Neural cell (in vitro differentiated cells): ENCODE results near the gene PYHIN1. TPM values are rescaled to one million over a fixed set of nuclear protein-coding genes. Genes with fewer than 3 reads are reported as not detected.

ENCODE experiments used
- H2AFZ ChIP-seq: fragments of 200-600, 300-800 bp; sonication (generic), shearing (Covaris generic); 2 replicates; pipeline ENCODE4 v1.6.0; 2014; ENCODE audit warnings: low read depth, mild to moderate bottlenecking, antibody characterized with exemption, low read length, moderate library complexity
- H3F3A ChIP-seq: fragments of 200-600 bp; shearing (Covaris generic); 2 replicates; pipeline ENCODE4 v1.6.1; 2016; ENCODE audit warnings: mild to moderate bottlenecking, moderate library complexity, mixed read lengths, antibody characterized with exemption, low read length; ENCODE audit not compliant: insufficient read depth, poor library complexity, severe bottlenecking
- H3K27ac ChIP-seq: fragments of 200-600, 300-800 bp; sonication (generic), shearing (Covaris generic); 2 replicates; pipeline ENCODE4 v1.5.1; 2014; ENCODE audit warnings: mild to moderate bottlenecking, low read length, moderate library complexity
- H3K27me3 ChIP-seq: fragments of 300-800, 200-600 bp; sonication (generic), shearing (Covaris generic); 2 replicates; pipeline ENCODE4 v1.6.0; 2014; ENCODE audit warnings: mild to moderate bottlenecking, low read depth, low read length, moderate library complexity; ENCODE audit not compliant: insufficient read depth
- H3K36me3 ChIP-seq: fragments of 300-800, 200-600 bp; sonication (generic), shearing (Covaris generic); 2 replicates; pipeline ENCODE4 v1.5.1; 2014; ENCODE audit warnings: mild to moderate bottlenecking, antibody characterized with exemption, low read length, moderate library complexity; ENCODE audit not compliant: insufficient read depth
- H3K4me2 ChIP-seq: fragments of 300-800, 200-600 bp; sonication (generic), shearing (Covaris generic); 2 replicates; pipeline ENCODE4 v1.6.0; 2014; ENCODE audit warnings: mild to moderate bottlenecking, low read length
- H3K4me3 ChIP-seq: fragments of 300-800, 200-600 bp; sonication (generic), shearing (Covaris generic); 2 replicates; pipeline ENCODE4 v1.5.1; 2014; ENCODE audit warnings: mild to moderate bottlenecking, low read length, moderate library complexity
- H3K79me2 ChIP-seq: fragments of 200-600 bp; shearing (Covaris generic); replicated peaks from 2 replicates; pipeline ENCODE4 v1.6.0; 2014; ENCODE audit warnings: mild to moderate bottlenecking, low read length, moderate library complexity; ENCODE audit not compliant: insufficient read depth
- H3K9ac ChIP-seq: fragments of 300-800, 200-600 bp; sonication (generic), shearing (Covaris generic); 2 replicates; pipeline ENCODE4 v1.6.1; 2016; ENCODE audit warnings: mild to moderate bottlenecking, low read length, mixed read lengths
- H3K9me2 ChIP-seq: fragments of 200-600 bp; shearing (Covaris generic); 2 replicates; pipeline ENCODE4 v1.6.1; 2016; ENCODE audit warnings: mild to moderate bottlenecking, low read length, mixed read lengths; ENCODE audit not compliant: insufficient read depth
- H3K9me3 ChIP-seq: fragments of 200-600, 300-800 bp; sonication (generic), shearing (Covaris generic); 2 replicates; pipeline ENCODE4 v1.6.1; 2016; ENCODE audit warnings: mild to moderate bottlenecking, mixed run types, low read length, moderate library complexity, mixed read lengths
- H4K20me1 ChIP-seq: fragments of 200-600 bp; shearing (Covaris generic); 2 replicates; pipeline ENCODE4 v1.6.1; 2016; ENCODE audit warnings: mild to moderate bottlenecking, mixed run types; ENCODE audit not compliant: insufficient read depth
- CTCF ChIP-seq: fragments of 450-650 bp; IDR thresholded peaks from 2 replicates; pipeline ENCODE4 v1.5.1; 2014; ENCODE audit warnings: antibody characterized with exemption, mild to moderate bottlenecking, moderate library complexity; ENCODE audit not compliant: poor library complexity, severe bottlenecking
- EP300 ChIP-seq: fragments of 450-650 bp; conservative IDR thresholded peaks from 2 replicates; pipeline ENCODE4 v1.6.1; 2014; ENCODE audit warnings: antibody characterized with exemption, mild to moderate bottlenecking, moderate library complexity; ENCODE audit not compliant: poor library complexity, severe bottlenecking
- EZH2 ChIP-seq: fragments of 200-600, 300-800 bp; shearing (Covaris generic), sonication (generic); IDR thresholded peaks from 2 replicates; pipeline ENCODE4 v1.6.1; 2014; ENCODE audit warnings: antibody characterized with exemption, low read length, borderline replicate concordance, mild to moderate bottlenecking; ENCODE audit not compliant: insufficient read depth, poor library complexity, severe bottlenecking
- MXI1 ChIP-seq: fragments of 450-650 bp; conservative IDR thresholded peaks from 2 replicates; pipeline ENCODE4 v1.6.1; 2014; ENCODE audit warnings: antibody characterized with exemption, mild to moderate bottlenecking; ENCODE audit not compliant: poor library complexity, severe bottlenecking
- POLR2AphosphoS5 ChIP-seq: IDR thresholded peaks from 2 replicates; pipeline ENCODE4 v1.6.1; 2012
- RAD21 ChIP-seq: fragments of 450-650 bp; conservative IDR thresholded peaks from 2 replicates; pipeline ENCODE4 v1.6.1; 2014; ENCODE audit warnings: antibody characterized with exemption, mild to moderate bottlenecking, moderate library complexity
- REST ChIP-seq: IDR thresholded peaks from 2 replicates; pipeline ENCODE4 v1.6.1; 2012; ENCODE audit warnings: borderline replicate concordance
- SMC3 ChIP-seq: fragments of 450-650 bp; conservative IDR thresholded peaks from 2 replicates; pipeline ENCODE4 v1.6.1; 2014; ENCODE audit warnings: antibody characterized with exemption, mild to moderate bottlenecking, moderate library complexity; ENCODE audit not compliant: poor library complexity
- TAF1 ChIP-seq: IDR thresholded peaks from 2 replicates; pipeline ENCODE4 v1.6.1; 2012; ENCODE audit warnings: low read depth
- polyA plus RNA-seq: library from polyadenylated mRNA; depleted of rRNA; stranded (reverse); fragments of >200 nt; gene quantifications from 2 replicates; pipeline ENCODE4 v1.2.3, GENCODE V29; 2014

Gene PYHIN1
- polyA plus RNA-seq, 1 donor from 2014 or later: not detected

- Histone ChIP-seq H3K79me2 (no peaks in the 10 kb centered on the region), H3K27ac (no peak overlapping the region), H3K36me3 (no peaks in the 10 kb centered on the region), H3K9ac (no peak overlapping the region), H3K4me2 (no peak overlapping the region), H3K9me2 (no peaks in the 10 kb centered on the region), H3K4me3 (peak overlapping the region; percentile 35), H3K27me3 (no peaks in the 10 kb centered on the region), H2AFZ (no peak overlapping the region), H3K9me3 (no peaks in the 10 kb centered on the region), H3F3A (no peaks in the 10 kb centered on the region), H4K20me1 (no peaks in the 10 kb centered on the region)
- no peak for TF ChIP-seq EP300
- no peak for TF ChIP-seq MXI1
- no peak for TF ChIP-seq RAD21
- no peak for TF ChIP-seq REST
- no peak for TF ChIP-seq CTCF
- TF ChIP-seq EZH2: no peak
- TF ChIP-seq SMC3: no peak
- TF ChIP-seq POLR2AphosphoS5: no peak
- no peak for TF ChIP-seq TAF1
Measured at GRCh38 chr1:158999316-159000069, 68.1 kb downstream of the PYHIN1 start.

- Histone ChIP-seq H3K4me2 (no peak overlapping the region), H3K27me3 (no peaks in the 10 kb centered on the region), H4K20me1 (no peaks in the 10 kb centered on the region), H3K79me2 (no peaks in the 10 kb centered on the region), H3F3A (no peaks in the 10 kb centered on the region), H3K36me3 (no peaks in the 10 kb centered on the region), H3K9ac (no peak overlapping the region), H3K27ac (no peak overlapping the region), H3K9me2 (no peaks in the 10 kb centered on the region), H3K9me3 (no peaks in the 10 kb centered on the region), H3K4me3 (peak overlapping the region; percentile 35), H2AFZ (no peak overlapping the region)
- TF ChIP-seq RAD21 (no peak), EP300 (no peak), CTCF (no peak), REST (no peak), TAF1 (no peak), POLR2AphosphoS5 (no peak), SMC3 (no peak), EZH2 (no peak), MXI1 (no peak)
Measured at GRCh38 chr1:159000070-159000409, 68.7 kb downstream of the PYHIN1 start.
